K562 (cell line): ENCODE results near the gene MAP3K7CL. TPM values are rescaled to one million over a fixed set of nuclear protein-coding genes. Genes with fewer than 3 reads are reported as not detected.

Experiments used
- CREM ChIP-seq: IDR thresholded peaks from 2 replicates; pipeline ENCODE4 v1.6.1; 2014; ENCODE audit warnings: antibody characterized with exemption, low read depth
- EP300 ChIP-seq: IDR thresholded peaks from 2 replicates; pipeline ENCODE4 v1.6.1; 2012; ENCODE audit warnings: low read length, improper control_type of control experiment
- KHSRP ChIP-seq: fragments of 450-650 bp; IDR thresholded peaks from 2 replicates; pipeline ENCODE4 v1.6.1; 2017
- LARP7 ChIP-seq: fragments of 450-650 bp; IDR thresholded peaks from 2 replicates; pipeline ENCODE4 v1.6.1; 2016
- MLLT1 ChIP-seq, 2 experiments: fragments of 450-650 bp; IDR thresholded peaks; 2 replicates each; pipeline ENCODE4 v1.6.1; 2016
- MTA2 ChIP-seq: fragments of 450-650 bp; IDR thresholded peaks from 2 replicates; pipeline ENCODE4 v1.6.1; 2016; ENCODE audit warnings: low read depth
- NR3C1 ChIP-seq: sonication (generic); formaldehyde crosslinking; IDR thresholded peaks from 2 replicates; pipeline ENCODE4 v1.8.1; 2022; ENCODE audit warnings: missing genetic modification reagents
- PML ChIP-seq: IDR thresholded peaks from 2 replicates; pipeline ENCODE4 v1.6.1; 2012; ENCODE audit warnings: low read length, inconsistent platforms
- RBFOX2 ChIP-seq: fragments of 200-400 bp; formaldehyde crosslinking; IDR thresholded peaks from 2 replicates; pipeline ENCODE4 v1.6.1; 2017; ENCODE audit warnings: low read depth, mild to moderate bottlenecking, low read length, moderate library complexity
- RCOR1 ChIP-seq, 2 experiments: IDR thresholded peaks; 2 replicates each; pipeline ENCODE4 v1.6.1; 2012; ENCODE audit warnings: low read depth in 2 of 2, low read length in 2 of 2, borderline replicate concordance in 1 of 2, improper control_type of control experiment in 1 of 2
- TEAD4 ChIP-seq, 2 experiments: sonication (generic) in 1 of 2; formaldehyde crosslinking in 1 of 2; IDR thresholded peaks; 2 replicates each; pipeline versions ENCODE4 v1.6.1 to v1.8.0; 2012 to 2022; ENCODE audit warnings: borderline replicate concordance in 1 of 2, inconsistent platforms in 1 of 2, low read length in 1 of 2, mild to moderate bottlenecking in 1 of 2, missing genetic modification reagents in 1 of 2
- ZBTB9 ChIP-seq: fragments of 450-650 bp; formaldehyde crosslinking; IDR thresholded peaks from 2 replicates; pipeline ENCODE4 v1.4.0; 2020; ENCODE audit warnings: mild to moderate bottlenecking, moderate library complexity
- ZKSCAN1 ChIP-seq: fragments of 150-350 bp; IDR thresholded peaks from 2 replicates; pipeline ENCODE4 v1.6.1; 2016; ENCODE audit warnings: low read depth, low read length
- ZNF175 ChIP-seq: fragments of 200-800 bp; sonication (Bioruptor generic); IDR thresholded peaks from 2 replicates; pipeline ENCODE4 v1.6.1; 2016; ENCODE audit warnings: low read depth, mild to moderate bottlenecking, missing genetic modification characterization, missing compliant biosample characterization
- ZNF184 ChIP-seq: sonication (generic); formaldehyde crosslinking; IDR thresholded peaks from 2 replicates; pipeline ENCODE4 v1.5.0; 2020; ENCODE audit warnings: missing genetic modification reagents
- ZNF217 ChIP-seq: sonication (generic); formaldehyde crosslinking; IDR thresholded peaks from 2 replicates; pipeline ENCODE4 v1.8.0; 2022; ENCODE audit warnings: mild to moderate bottlenecking, missing genetic modification reagents
- ZNF41 ChIP-seq: fragments of 250-450 bp; sonication (Bioruptor Pico); conservative IDR thresholded peaks from 2 replicates; pipeline ENCODE4 v1.4.0; 2020; ENCODE audit warnings: mild to moderate bottlenecking
- ZNF609 ChIP-seq: sonication (generic); formaldehyde crosslinking; IDR thresholded peaks from 2 replicates; pipeline ENCODE4 v1.8.1; 2023; ENCODE audit warnings: missing genetic modification reagents, mild to moderate bottlenecking, borderline replicate concordance
- polyA plus RNA-seq, 8 experiments: library from polyadenylated mRNA; depleted of rRNA in 4 of 8; stranded (reverse) in 5 of 8; unstranded in 3 of 8; fragments of >200 nt; fragmentation: Nextera tagmentation in 2 of 8; fragmentation: Illumina TruSeq in 1 of 8; extraction: Ambion mirVana in 2 of 8; extraction: Trizol in 1 of 8; gene quantifications; 2 replicates each; pipeline versions ENCODE4 v1.2.1 to v1.2.3, GENCODE V29; 2011 to 2014; ENCODE audit warnings: inconsistent platforms in 1 of 8, missing spikeins in 1 of 8
- total RNA-seq, 7 experiments: library from RNA; depleted of rRNA in 6 of 7; stranded (reverse); fragments of >200 nt in 6 of 7; fragmentation: Illumina TruSeq in 2 of 7; extraction: Trizol in 2 of 7; gene quantifications; 2 replicates each; pipeline versions ENCODE4 v1.2.1 to v1.2.3, GENCODE V29; 2011 to 2021; ENCODE audit warnings: low replicate concordance in 1 of 7

Gene MAP3K7CL
- total and polyA plus RNA-seq, 9 of the 15 experiments (the other 6 are each of a cell fraction or from before 2014, with no cell fraction given), result 0.13 to 0.15 (median 0.14) TPM; not detected in 6

- TF ChIP-seq TEAD4 (IDR thresholded peaks at IDR 0.05; ENCODE audit: low read length) (peak; percentile 84), TEAD4 (CRISPR knock-in tag; IDR thresholded peaks at IDR 0.05; ENCODE audit: borderline replicate concordance) (no peak), MTA2 (peak; percentile 46; the same call in 1 of the 2 replicates), CREM (0 out of 2 replicates have a peak, but pooled peaks have one; percentile 28), ZNF175 (CRISPR knock-in tag) (0 out of 2 replicates have a peak, but pooled peaks have one; percentile 46), ZNF609 (CRISPR knock-in tag) (no peak), RCOR1 (IDR thresholded peaks at IDR 0.05; ENCODE audit: borderline replicate concordance in 1 of 2, low read depth in 2 of 2, low read length in 2 of 2) (0 out of 4 replicates have a peak, but pooled peaks of 1 of the 2 experiments have one; percentile 13), PML (peak; percentile 61; the same call in 1 of the 2 replicates), ZNF184 (CRISPR knock-in tag) (no peak), EP300 (peak; percentile 39), RBFOX2 (no peak), NR3C1 (CRISPR knock-in tag) (no peak), MLLT1 (IDR thresholded peaks at IDR 0.05) (no peak), KHSRP (peak; percentile 14; the same call in 1 of the 2 replicates), ZNF41 (CRISPR knock-in tag) (no peak), ZNF217 (CRISPR knock-in tag) (no peak), LARP7 (no peak), ZKSCAN1 (no peak), ZBTB9 (no peak)
Observed at GRCh38 chr21:29221253-29221744, 90.9 kb downstream of the MAP3K7CL start (continued).
